Parathyroid adenoma (tissue), 2 donors: Measurements from ENCODE around the gene CHST1.

Source experiments
- H2AFZ ChIP-seq: fragments of 300-600 bp; sonication (generic); one replicate; pipeline ENCODE4 v1.7.0; 2017; ENCODE audit warnings: antibody characterized with exemption, mild to moderate bottlenecking
- H3K27ac ChIP-seq: fragments of 300-600 bp; sonication (generic); one replicate; pipeline ENCODE4 v1.7.0; 2017
- H3K27me3 ChIP-seq: fragments of 300-600 bp; sonication (generic); one replicate; pipeline ENCODE4 v1.7.0; 2017; ENCODE audit warnings: low read length; ENCODE audit not compliant: control insufficient read depth, insufficient read depth
- H3K36me3 ChIP-seq: fragments of 300-600 bp; sonication (generic); one replicate; pipeline ENCODE4 v1.7.0; 2017; ENCODE audit warnings: low read length; ENCODE audit not compliant: control insufficient read depth, insufficient read depth
- H3K4me1 ChIP-seq: fragments of 300-600 bp; sonication (generic); one replicate; pipeline ENCODE4 v1.7.0; 2017; ENCODE audit warnings: control low read depth
- H3K4me2 ChIP-seq: fragments of 300-600 bp; sonication (generic); one replicate; pipeline ENCODE4 v1.7.0; 2017; ENCODE audit warnings: low read length
- H3K4me3 ChIP-seq: fragments of 300-600 bp; sonication (generic); one replicate; pipeline ENCODE4 v1.7.0; 2017; ENCODE audit warnings: low read depth, low read length
- H3K79me2 ChIP-seq: fragments of 300-600 bp; sonication (generic); one replicate; pipeline ENCODE4 v1.7.0; 2017; ENCODE audit warnings: control low read depth
- H3K9ac ChIP-seq: fragments of 300-600 bp; sonication (generic); one replicate; pipeline ENCODE4 v1.7.0; 2017; ENCODE audit warnings: mild to moderate bottlenecking
- H3K9me3 ChIP-seq: fragments of 300-600 bp; sonication (generic); one replicate; pipeline ENCODE4 v1.7.0; 2017; ENCODE audit warnings: low read length; ENCODE audit not compliant: control insufficient read depth
- CTCF ChIP-seq: fragments of 300-600 bp; sonication (generic); IDR thresholded peaks from one replicate; pipeline ENCODE4 v1.7.0; 2017; ENCODE audit warnings: antibody characterized with exemption, mild to moderate bottlenecking
- donor health status: primary hyperparathyroidism.

The CHST1 gene

DNA sequence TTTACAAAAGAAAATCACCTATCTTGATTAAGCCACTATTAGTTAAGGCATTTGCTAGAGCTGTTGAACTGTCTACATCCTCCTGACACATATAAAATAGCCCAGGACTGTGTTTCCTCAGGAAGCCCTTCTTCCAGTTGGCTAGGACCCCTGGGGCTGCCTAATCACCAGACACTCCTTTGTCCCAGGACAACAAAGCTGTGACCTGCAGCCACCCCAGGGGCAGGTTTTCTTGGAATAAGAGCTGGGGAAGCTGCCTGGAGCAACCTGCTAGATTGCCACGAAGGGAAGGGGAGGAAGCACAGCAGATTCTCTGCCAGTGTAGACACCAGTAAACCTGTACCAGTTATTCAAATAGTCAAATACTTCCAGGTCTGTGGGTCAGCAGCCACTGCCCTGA, 17.6 kb downstream of the CHST1 start:
- Histone ChIP-seq H3K4me2 (no peak overlapping the region), H2AFZ (no peak overlapping the region), H3K27ac (no peak overlapping the region), H3K27me3 (no peaks in the 10 kb centered on the region), H3K79me2 (no peaks in the 10 kb centered on the region), H3K4me3 (no peak overlapping the region), H3K4me1 (no peaks in the 10 kb centered on the region), H3K9me3 (no peaks in the 10 kb centered on the region), H3K9ac (no peak overlapping the region), H3K36me3 (no peaks in the 10 kb centered on the region)
- no peak for TF ChIP-seq CTCF

DNA sequence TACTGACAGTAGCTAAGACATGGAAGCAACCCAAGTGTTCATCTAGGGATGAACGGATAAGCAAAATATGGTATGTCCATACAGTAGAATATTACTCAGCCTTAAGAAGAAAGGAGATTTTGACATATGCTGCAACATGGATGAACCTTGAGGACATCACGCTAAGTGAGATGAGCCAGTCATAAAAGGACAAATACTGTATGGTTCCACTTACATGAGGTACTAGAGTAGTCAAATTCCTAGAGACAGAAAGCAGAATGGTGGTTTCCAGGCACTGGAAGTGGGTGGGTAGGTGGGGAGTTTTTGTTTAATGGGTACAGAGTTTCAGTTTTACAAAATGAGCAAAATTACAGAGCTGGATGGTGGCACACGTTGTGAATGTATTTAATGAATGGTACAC, 18.1 kb downstream of the CHST1 start:
- H3K27me3 ChIP-seq = no peaks in the 10 kb centered on the region
- H3K9me3 ChIP-seq = no peaks in the 10 kb centered on the region
- H3K27ac ChIP-seq = no peak overlapping the region
- H3K36me3 ChIP-seq = no peaks in the 10 kb centered on the region
- TF ChIP-seq CTCF = no peak
- H2AFZ ChIP-seq = no peak overlapping the region
- H3K4me3 ChIP-seq = no peak overlapping the region
- no peak overlapping the region for H3K4me2 ChIP-seq
- no peak overlapping the region for H3K9ac ChIP-seq
- no peaks in the 10 kb centered on the region for H3K79me2 ChIP-seq
- no peaks in the 10 kb centered on the region for H3K4me1 ChIP-seq

- Histone ChIP-seq H3K79me2 (no peaks in the 10 kb centered on the region), H3K27ac (no peak overlapping the region), H3K4me3 (no peak overlapping the region), H3K4me2 (no peak overlapping the region), H2AFZ (no peak overlapping the region), H3K9me3 (no peaks in the 10 kb centered on the region), H3K4me1 (no peaks in the 10 kb centered on the region), H3K27me3 (no peaks in the 10 kb centered on the region), H3K9ac (no peak overlapping the region), H3K36me3 (no peaks in the 10 kb centered on the region)
- TF ChIP-seq CTCF = no peak
These were observed 19.0 kb downstream of the CHST1 start for GRCh38 chr11:45646275-45646927.

DNA sequence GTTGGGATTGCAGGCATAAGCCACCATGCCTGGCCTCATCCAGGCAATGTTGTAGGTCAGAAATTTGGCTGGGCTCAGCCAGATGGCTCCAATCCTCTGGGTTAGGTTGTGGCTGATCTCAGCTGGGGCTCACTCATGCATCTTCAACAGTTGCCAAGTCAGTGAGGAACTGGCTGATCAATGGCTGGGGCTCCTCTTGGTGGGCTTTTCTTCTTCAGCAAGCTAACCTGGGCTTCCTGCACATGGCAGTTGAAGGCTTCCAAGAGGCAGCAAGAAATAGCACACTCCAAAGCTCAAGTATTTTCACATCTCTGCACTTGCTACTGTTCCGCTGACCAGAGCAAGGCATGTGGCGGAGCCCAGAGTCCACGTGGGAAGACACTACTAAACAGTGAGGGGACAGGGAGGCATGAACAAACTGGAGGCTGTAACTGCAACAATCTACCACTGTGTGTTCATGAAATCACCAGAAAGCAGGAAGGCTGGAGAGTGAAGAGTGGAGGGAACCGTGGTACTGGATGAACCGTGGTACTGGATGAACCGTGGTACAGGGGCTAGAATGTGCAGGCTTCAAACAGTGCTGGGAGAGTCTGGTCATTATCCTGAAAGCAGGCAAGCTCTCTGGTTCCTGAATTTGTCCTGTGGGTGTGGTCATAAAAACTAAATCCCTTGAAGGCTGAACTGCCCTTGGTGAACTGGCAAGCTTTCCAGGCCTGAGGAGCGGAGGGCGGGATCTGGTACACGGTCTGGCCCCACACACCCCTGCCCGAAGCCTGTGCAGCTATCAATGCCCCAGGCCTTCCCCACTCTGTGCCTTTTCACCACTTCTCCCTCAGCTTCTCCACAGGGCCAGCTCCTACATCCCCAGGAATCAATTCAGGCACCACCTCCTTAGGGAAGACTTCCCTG, 20.2 kb downstream of the CHST1 start:
- Histone ChIP-seq H3K27ac (no peak overlapping the region), H3K4me2 (no peak overlapping the region), H3K27me3 (no peaks in the 10 kb centered on the region), H3K4me1 (no peaks in the 10 kb centered on the region), H3K9me3 (no peaks in the 10 kb centered on the region), H3K79me2 (no peaks in the 10 kb centered on the region), H3K9ac (no peak overlapping the region), H3K36me3 (no peaks in the 10 kb centered on the region), H2AFZ (no peak overlapping the region), H3K4me3 (no peak overlapping the region)
- no peak for TF ChIP-seq CTCF
